Fibroblast of skin of right quadriceps (primary cell): Measurements from ENCODE around the gene ODF4.
A peak's percentile ranks its signal among the peaks of the same experiment; 100 is the strongest.

Experiments
- DNase-seq: peaks from one replicate; pipeline ENCODE4 v3.0.0-alpha.2; 2013

ODF4 gene, protein sequence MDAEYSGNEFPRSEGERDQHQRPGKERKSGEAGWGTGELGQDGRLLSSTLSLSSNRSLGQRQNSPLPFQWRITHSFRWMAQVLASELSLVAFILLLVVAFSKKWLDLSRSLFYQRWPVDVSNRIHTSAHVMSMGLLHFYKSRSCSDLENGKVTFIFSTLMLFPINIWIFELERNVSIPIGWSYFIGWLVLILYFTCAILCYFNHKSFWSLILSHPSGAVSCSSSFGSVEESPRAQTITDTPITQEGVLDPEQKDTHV

GRCh38 chr17:8339540-8339939 lies at the start of gene ODF4:
Gene ODF4, plus strand, starts transcription at chr17:8339840. Its CDS starts 212 bp downstream, at chr17:8340052.
- DNase-seq, result no peak

GRCh38 chr17:8290043-8290442 lies 49.6 kb upstream of the ODF4 start:
- DNase-seq, result no peak

GRCh38 chr17:8292639-8293395 lies 46.8 kb upstream of the ODF4 start:
- DNase-seq, result no peak

GRCh38 chr17:8294361-8294760 lies 45.3 kb upstream of the ODF4 start:
- no peak for DNase-seq

DNA sequence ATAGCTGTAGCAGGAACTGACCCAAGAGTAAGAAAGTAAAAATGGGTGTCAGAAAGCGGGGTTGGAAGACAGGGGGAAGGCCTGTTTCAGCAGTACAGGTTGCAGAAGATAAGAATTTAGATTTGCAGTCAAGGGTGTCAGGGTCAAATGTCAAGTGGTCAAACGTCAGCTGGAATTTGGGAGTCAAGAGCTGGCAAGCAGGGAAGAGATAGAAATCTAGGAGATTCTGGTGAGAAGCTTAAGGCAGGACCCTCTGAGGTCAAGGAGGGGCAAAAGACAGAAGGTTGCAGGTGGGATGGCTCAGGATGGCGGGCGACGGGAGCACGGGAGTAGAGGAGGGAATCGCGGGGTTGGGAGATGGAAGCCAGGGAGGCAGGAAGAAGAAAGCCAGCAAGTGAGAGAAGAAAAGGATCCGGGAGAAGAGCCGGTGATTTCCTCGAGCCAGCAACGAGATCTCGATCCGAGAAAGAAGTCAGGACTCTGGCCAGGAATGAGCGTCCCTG lies 44.8 kb upstream of the ODF4 start:
- no peak for DNase-seq

DNA sequence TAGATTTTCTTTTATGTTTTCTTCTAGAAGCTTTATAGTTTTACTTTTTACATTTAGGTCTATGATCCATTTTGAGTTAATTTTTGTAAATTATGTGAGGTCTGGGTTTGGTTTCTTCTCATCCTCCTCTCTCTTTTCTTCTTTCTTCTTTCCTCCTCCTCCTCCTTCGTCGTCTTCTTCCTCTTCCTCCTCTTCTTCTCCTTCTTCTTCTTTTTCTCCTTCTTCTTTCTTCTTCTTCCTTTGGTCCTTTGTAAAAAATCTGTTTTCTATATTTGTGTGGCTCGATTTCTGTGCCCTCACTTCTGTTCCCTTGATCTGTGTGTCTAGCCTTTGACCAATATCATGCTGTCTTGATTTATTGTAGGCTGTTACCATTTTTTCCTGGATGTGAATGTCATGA lies 39.4 kb upstream of the ODF4 start:
- no peak for DNase-seq

- DNase-seq, result peak; percentile 60
Measured at GRCh38 chr17:8300627-8301242, 38.9 kb upstream of the ODF4 start.

DNA sequence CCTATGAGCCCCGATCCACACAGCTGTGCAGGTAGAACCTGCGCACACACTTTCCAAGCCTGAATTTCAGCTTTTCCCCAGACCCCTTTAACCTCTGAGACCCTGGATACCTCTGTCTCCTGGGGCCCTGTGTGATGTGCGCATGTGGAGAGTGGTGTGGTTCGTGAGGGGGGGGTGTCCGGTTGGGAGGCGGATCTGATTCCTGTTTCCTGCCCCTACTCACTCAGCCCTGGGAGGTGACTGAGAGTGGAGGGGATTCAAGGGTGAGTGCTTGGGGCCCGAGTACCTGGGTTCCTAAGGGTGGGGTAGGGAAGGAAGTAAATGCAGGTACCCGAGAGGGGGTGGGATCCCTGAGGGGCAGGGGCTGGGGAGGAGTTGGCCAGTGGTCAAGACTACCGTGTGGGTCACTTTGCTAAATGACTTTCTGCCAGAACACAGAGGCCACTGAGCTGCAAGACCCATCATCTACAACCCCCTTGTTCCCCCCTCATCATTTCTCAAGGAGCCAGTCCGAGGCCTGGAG lies 29.0 kb upstream of the ODF4 start:
- DNase-seq, result no peak

DNA sequence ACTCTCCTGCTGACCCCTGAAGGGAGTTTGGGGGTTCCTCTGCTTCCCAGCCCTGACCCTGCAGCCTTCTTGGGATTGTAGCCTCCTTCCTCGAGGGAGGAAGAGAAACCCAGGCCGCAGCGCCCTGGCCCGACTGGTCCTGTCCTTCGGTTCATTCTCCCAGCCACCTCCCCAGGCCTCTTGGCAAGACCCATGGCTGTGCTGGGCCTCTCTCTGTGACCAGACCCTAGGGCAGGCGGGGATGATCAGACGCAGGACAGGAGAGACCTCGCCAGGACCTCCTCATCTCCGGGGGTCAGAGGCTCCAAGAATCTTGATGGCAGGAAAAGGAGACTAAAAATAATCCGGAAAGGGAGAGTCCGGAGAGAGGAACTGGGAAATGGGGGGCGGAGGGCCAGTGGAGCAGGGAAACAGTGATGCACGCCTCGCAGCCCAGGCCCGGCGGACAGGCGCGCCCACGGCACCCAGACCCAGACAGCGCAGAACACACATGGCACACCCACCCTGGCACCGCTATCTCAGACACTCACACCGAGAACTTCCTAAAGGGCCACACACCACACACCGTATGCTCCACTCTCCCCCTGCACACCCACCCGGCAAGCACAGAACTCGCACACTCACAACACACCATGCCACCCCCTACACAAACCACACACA lies 28.4 kb upstream of the ODF4 start:
- DNase-seq, result no peak

- DNase-seq, result no peak
Measured at GRCh38 chr17:8312251-8312650, 27.4 kb upstream of the ODF4 start.

DNA sequence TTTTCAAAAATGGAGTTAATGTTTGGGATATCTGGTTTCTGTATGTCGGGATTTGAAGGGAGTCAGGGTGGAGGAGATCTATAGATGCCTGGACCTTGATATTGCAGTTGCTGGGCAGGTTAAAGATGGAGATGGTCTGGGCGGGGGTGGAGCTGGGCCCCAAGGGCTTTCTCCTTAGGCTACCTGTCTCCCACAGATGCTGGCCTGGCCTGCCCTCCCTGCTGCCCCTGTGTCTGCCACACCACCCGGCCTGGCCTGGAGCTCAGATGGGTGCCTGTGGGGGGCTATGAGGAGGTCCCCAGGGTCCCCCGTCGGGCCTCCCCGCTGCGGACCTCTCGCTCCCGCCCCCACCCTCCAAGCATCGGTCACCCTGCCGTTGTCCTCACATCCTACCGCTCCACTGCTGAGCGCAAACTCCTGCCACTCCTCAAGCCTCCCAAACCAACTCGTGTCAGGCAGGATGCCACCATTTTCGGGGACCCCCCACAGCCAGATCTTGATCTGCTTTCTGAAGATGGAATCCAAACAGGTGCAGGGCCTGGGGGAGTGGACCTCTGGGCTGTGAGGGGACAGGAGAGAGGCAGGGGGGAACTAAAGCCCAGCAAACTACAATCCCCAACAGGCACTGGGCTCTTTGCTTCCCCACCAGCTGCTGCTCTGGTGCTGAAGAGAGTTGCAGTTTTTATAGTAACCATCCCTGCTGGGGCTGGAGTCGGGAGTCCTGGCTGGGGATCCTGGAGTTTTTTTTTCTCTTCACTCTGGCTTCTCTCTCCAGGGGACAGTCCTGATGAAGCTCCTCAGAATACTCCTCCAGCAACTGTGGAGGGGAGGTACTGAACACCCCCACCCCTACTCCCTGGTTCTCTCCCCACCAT lies 26.7 kb upstream of the ODF4 start:
- DNase-seq, result no peak

- no peak for DNase-seq
Measured at GRCh38 chr17:8314797-8315763, 24.6 kb upstream of the ODF4 start.

- no peak for DNase-seq
Measured at GRCh38 chr17:8315764-8316217, 23.8 kb upstream of the ODF4 start.

DNA sequence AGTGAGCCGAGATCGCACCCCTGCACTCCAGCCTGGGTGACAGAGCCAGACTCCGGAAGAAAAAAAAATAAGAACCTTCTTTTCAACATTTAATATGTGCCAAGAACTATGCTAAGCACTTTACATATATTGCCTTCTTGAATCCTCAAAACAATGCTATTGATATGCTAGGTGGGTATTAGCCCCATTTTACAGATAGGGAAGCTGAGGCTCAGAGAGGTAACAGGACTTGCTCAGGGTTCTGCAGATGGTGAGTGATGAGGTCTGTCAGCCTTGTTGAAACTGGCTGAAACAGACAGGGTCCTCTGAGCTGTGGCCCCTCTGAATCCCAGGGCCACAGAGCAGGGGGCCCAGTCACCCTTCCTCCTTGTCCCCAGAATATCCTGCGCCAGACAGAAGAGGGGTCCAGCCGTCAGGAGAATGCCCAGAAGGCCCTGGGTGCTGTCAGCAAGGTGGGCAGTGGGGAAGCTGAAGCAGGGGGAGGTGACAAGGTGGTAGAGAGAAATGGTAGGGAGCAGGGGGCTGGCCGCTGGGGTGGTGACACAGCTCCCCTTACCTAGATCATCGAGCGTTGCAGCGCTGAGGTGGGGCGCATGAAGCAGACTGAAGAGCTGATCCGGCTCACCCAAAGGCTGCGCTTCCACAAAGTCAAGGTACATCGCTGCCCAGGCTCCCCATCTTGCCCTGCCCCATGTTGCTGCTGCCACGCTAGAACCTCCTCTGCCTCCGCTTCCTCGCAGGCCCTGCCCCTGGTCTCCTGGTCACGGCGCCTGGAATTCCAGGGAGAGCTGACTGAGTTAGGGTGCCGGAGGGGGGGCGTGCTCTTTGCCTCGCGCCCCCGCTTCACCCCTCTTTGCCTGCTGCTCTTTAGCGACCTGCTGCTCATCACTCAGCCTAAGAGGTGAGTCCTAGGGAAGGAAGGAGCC lies 21.4 kb upstream of the ODF4 start:
- DNase-seq, result no peak

- DNase-seq, result no peak
Measured at GRCh38 chr17:8320262-8320661, 19.4 kb upstream of the ODF4 start.

- DNase-seq, result no peak
Measured at GRCh38 chr17:8320990-8321389, 18.6 kb upstream of the ODF4 start.

GRCh38 chr17:8322061-8322460 lies 17.6 kb upstream of the ODF4 start:
- DNase-seq, result no peak

GRCh38 chr17:8324132-8324531 lies 15.5 kb upstream of the ODF4 start:
- DNase-seq, result no peak

DNA sequence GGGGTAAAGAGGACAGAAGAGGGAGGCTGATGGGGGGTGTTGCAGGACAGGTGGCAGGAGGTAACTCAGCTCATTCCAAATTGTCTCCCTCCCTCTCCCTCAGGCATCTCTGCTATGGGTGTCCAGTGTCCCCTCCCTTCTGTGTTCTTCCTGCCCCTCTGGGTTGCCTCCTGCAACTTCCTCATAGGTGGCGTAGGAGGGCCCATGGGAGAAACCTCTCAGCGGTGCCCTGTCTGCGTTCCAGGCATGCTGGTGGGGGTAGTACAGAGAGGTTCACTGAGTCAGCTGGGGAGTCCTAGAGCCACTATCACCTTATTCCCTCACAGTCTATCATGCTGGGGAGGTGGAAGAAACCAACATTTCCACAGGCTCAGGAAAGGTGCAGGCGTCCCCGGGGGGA lies 14.7 kb upstream of the ODF4 start:
- DNase-seq, result no peak
